ENCODE data around the gene C5orf15.

DNA sequence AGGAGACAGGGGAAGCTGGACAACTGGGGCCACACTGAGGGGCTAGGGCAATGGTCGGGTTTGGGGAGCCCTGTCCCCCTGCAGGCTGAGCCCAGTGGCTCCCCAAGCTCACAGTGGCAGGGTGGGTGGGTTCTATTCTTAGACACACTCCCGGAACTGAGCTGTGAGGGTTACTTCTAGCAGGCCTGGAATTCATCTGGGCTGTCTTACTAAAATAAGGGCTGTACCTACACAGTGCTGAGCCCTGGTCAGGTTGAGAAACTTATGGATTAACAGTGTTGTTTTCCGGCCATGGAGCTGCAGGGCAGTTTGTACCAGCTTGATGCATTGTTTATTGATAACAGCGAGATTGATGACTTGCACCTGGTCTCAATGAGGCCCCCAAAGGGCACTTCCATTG is 58.8 kb downstream of the C5orf15 start:
- TF ChIP-seq, protein P1, sequence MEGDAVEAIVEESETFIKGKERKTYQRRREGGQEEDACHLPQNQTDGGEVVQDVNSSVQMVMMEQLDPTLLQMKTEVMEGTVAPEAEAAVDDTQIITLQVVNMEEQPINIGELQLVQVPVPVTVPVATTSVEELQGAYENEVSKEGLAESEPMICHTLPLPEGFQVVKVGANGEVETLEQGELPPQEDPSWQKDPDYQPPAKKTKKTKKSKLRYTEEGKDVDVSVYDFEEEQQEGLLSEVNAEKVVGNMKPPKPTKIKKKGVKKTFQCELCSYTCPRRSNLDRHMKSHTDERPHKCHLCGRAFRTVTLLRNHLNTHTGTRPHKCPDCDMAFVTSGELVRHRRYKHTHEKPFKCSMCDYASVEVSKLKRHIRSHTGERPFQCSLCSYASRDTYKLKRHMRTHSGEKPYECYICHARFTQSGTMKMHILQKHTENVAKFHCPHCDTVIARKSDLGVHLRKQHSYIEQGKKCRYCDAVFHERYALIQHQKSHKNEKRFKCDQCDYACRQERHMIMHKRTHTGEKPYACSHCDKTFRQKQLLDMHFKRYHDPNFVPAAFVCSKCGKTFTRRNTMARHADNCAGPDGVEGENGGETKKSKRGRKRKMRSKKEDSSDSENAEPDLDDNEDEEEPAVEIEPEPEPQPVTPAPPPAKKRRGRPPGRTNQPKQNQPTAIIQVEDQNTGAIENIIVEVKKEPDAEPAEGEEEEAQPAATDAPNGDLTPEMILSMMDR (IDR thresholded peaks at IDR 0.05; ENCODE audit: low read depth, low read length, missing input control): no peak
- TF ChIP-seq EGR1 (IDR thresholded peaks at IDR 0.05; ENCODE audit: low read depth in 2 of 2) (no peak), HNF4A (conservative IDR thresholded peaks at IDR 0.05) (no peak), YY1 (IDR thresholded peaks at IDR 0.05) (no peak), TAF1 (conservative IDR thresholded peaks at IDR 0.05) (no peak), RXRA (IDR thresholded peaks at IDR 0.05) (no peak), RAD21 (IDR thresholded peaks at IDR 0.05) (no peak), GABPA (IDR thresholded peaks at IDR 0.05 in 1 of 2, conservative IDR thresholded peaks at IDR 0.05 in 1 of 2) (no peak), JUND (IDR thresholded peaks at IDR 0.05) (no peak)
- TF ChIP-seq, protein P2, sequence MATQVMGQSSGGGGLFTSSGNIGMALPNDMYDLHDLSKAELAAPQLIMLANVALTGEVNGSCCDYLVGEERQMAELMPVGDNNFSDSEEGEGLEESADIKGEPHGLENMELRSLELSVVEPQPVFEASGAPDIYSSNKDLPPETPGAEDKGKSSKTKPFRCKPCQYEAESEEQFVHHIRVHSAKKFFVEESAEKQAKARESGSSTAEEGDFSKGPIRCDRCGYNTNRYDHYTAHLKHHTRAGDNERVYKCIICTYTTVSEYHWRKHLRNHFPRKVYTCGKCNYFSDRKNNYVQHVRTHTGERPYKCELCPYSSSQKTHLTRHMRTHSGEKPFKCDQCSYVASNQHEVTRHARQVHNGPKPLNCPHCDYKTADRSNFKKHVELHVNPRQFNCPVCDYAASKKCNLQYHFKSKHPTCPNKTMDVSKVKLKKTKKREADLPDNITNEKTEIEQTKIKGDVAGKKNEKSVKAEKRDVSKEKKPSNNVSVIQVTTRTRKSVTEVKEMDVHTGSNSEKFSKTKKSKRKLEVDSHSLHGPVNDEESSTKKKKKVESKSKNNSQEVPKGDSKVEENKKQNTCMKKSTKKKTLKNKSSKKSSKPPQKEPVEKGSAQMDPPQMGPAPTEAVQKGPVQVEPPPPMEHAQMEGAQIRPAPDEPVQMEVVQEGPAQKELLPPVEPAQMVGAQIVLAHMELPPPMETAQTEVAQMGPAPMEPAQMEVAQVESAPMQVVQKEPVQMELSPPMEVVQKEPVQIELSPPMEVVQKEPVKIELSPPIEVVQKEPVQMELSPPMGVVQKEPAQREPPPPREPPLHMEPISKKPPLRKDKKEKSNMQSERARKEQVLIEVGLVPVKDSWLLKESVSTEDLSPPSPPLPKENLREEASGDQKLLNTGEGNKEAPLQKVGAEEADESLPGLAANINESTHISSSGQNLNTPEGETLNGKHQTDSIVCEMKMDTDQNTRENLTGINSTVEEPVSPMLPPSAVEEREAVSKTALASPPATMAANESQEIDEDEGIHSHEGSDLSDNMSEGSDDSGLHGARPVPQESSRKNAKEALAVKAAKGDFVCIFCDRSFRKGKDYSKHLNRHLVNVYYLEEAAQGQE (IDR thresholded peaks at IDR 0.05): no peak
- TF ChIP-seq, protein P3, sequence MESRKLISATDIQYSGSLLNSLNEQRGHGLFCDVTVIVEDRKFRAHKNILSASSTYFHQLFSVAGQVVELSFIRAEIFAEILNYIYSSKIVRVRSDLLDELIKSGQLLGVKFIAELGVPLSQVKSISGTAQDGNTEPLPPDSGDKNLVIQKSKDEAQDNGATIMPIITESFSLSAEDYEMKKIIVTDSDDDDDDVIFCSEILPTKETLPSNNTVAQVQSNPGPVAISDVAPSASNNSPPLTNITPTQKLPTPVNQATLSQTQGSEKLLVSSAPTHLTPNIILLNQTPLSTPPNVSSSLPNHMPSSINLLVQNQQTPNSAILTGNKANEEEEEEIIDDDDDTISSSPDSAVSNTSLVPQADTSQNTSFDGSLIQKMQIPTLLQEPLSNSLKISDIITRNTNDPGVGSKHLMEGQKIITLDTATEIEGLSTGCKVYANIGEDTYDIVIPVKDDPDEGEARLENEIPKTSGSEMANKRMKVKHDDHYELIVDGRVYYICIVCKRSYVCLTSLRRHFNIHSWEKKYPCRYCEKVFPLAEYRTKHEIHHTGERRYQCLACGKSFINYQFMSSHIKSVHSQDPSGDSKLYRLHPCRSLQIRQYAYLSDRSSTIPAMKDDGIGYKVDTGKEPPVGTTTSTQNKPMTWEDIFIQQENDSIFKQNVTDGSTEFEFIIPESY (IDR thresholded peaks at IDR 0.05): no peak
